GM23338 (cell line): Measurements from ENCODE around the gene CENPX. TPM values are rescaled to one million over a fixed set of nuclear protein-coding genes. Genes with fewer than 3 reads are reported as not detected.

ENCODE experiments used
- ATAC-seq: fragments of 200-7000 bp; cut with Tn5 transposase; 3 replicates; pipeline ENCODE4 v1.9.1; 2020
- DNase-seq: peaks from one replicate; pipeline ENCODE4 v3.0.0-alpha.2; 2015; ENCODE audit warnings: low spot score
- H2AFZ ChIP-seq: fragments of 200-600 bp; sonication (generic); 2 replicates; pipeline ENCODE4 v1.8.0; 2016; ENCODE audit warnings: antibody characterized with exemption, mild to moderate bottlenecking, moderate library complexity
- H3F3A ChIP-seq: fragments of 200-600 bp; sonication (generic); replicated peaks from 2 replicates; pipeline ENCODE4 v1.8.0; 2017; ENCODE audit warnings: antibody characterized with exemption, mixed run types, low read depth
- H3K27ac ChIP-seq: fragments of 200-600 bp; sonication (generic); 2 replicates; pipeline ENCODE4 v1.6.1; 2016; ENCODE audit warnings: low read depth
- H3K27me3 ChIP-seq: fragments of 200-600 bp; sonication (generic); 2 replicates; pipeline ENCODE4 v1.8.0; 2016; ENCODE audit warnings: mild to moderate bottlenecking, mixed run types, moderate library complexity; ENCODE audit not compliant: insufficient read depth
- H3K36me3 ChIP-seq: fragments of 200-600 bp; sonication (generic); 2 replicates; pipeline ENCODE4 v1.8.0; 2016; ENCODE audit warnings: mild to moderate bottlenecking; ENCODE audit not compliant: insufficient read depth
- H3K4me1 ChIP-seq: fragments of 200-600 bp; sonication (generic); 2 replicates; pipeline ENCODE4 v1.8.0; 2016; ENCODE audit warnings: mild to moderate bottlenecking, moderate library complexity; ENCODE audit not compliant: insufficient read depth
- H3K4me2 ChIP-seq: fragments of 200-600 bp; sonication (generic); 2 replicates; pipeline ENCODE4 v1.7.1; 2017; ENCODE audit warnings: mixed run types
- H3K4me3 ChIP-seq: fragments of 200-600 bp; sonication (generic); 2 replicates; pipeline ENCODE4 v1.6.1; 2016; ENCODE audit warnings: mixed run types
- H3K79me2 ChIP-seq: fragments of 200-600 bp; sonication (generic); replicated peaks from 2 replicates; pipeline ENCODE4 v1.8.0; 2017; ENCODE audit warnings: mild to moderate bottlenecking; ENCODE audit not compliant: insufficient read depth
- H3K9me2 ChIP-seq: fragments of 200-600 bp; sonication (generic); 2 replicates; pipeline ENCODE4 v1.8.0; 2017; ENCODE audit not compliant: insufficient read depth
- H4K20me1 ChIP-seq: fragments of 200-600 bp; sonication (generic); replicated peaks from 2 replicates; pipeline ENCODE4 v1.8.0; 2017; ENCODE audit warnings: mild to moderate bottlenecking; ENCODE audit not compliant: insufficient read depth
- H3K27ac Mint-ChIP-seq: 2 replicates; pipeline ENCODE4 v1.8.0; 2020; ENCODE audit warnings: inconsistent platforms, mild to moderate bottlenecking, moderate library complexity, mixed read lengths
- H3K27me3 Mint-ChIP-seq: 3 replicates; pipeline ENCODE4 v1.8.0; 2022; ENCODE audit warnings: low read depth, mild to moderate bottlenecking, moderate library complexity, mixed read lengths, inconsistent platforms; ENCODE audit not compliant: insufficient read depth, poor library complexity
- H3K36me3 Mint-ChIP-seq: 3 replicates; pipeline ENCODE4 v1.8.0; 2021; ENCODE audit warnings: low read depth, mild to moderate bottlenecking, inconsistent platforms, moderate library complexity, mixed read lengths
- H3K4me1 Mint-ChIP-seq: 3 replicates; pipeline ENCODE4 v1.8.0; 2020; ENCODE audit warnings: mild to moderate bottlenecking, inconsistent platforms, mixed read lengths
- H3K4me3 Mint-ChIP-seq: 3 replicates; pipeline ENCODE4 v1.8.0; 2021; ENCODE audit warnings: moderate library complexity, mild to moderate bottlenecking, inconsistent platforms, mixed read lengths
- H3K9me3 Mint-ChIP-seq: 3 replicates; pipeline ENCODE4 v1.8.0; 2020; ENCODE audit warnings: moderate library complexity, mild to moderate bottlenecking, inconsistent platforms, mixed read lengths
- CREB1 ChIP-seq: fragments of 250-450 bp; sonication (Bioruptor Pico); IDR thresholded peaks from 2 replicates; pipeline ENCODE4 v1.5.0; 2020; ENCODE audit warnings: low read depth, mild to moderate bottlenecking, moderate library complexity
- ETS1 ChIP-seq: IDR thresholded peaks from 2 replicates; pipeline ENCODE4 v1.6.1; 2016; ENCODE audit warnings: antibody characterized with exemption
- EZH2 ChIP-seq: fragments of 200-600 bp; sonication (generic); IDR thresholded peaks from one replicate; pipeline ENCODE4 v1.8.0; 2017; ENCODE audit warnings: antibody characterized with exemption, mild to moderate bottlenecking, low read depth; ENCODE audit not compliant: unreplicated experiment
- EZH2phosphoT487 ChIP-seq: fragments of 200-600 bp; sonication (generic); IDR thresholded peaks from one replicate; pipeline ENCODE4 v1.8.1; 2018; ENCODE audit warnings: antibody characterized with exemption; ENCODE audit not compliant: unreplicated experiment
- JUNB ChIP-seq: IDR thresholded peaks from one replicate; pipeline ENCODE4 v1.6.1; 2016; ENCODE audit warnings: antibody characterized with exemption; ENCODE audit not compliant: unreplicated experiment
- POLR2AphosphoS5 ChIP-seq: IDR thresholded peaks from 2 replicates; pipeline ENCODE4 v1.6.1; 2016; ENCODE audit warnings: antibody characterized with exemption, low read depth
- REST ChIP-seq: IDR thresholded peaks from one replicate; pipeline ENCODE4 v1.6.1; 2018; ENCODE audit warnings: antibody characterized with exemption; ENCODE audit not compliant: unreplicated experiment
- STAT1 ChIP-seq: IDR thresholded peaks from one replicate; pipeline ENCODE4 v1.6.1; 2016; ENCODE audit warnings: antibody characterized with exemption; ENCODE audit not compliant: unreplicated experiment
- ZNF114 ChIP-seq: fragments of 250-450 bp; sonication (Bioruptor Pico); IDR thresholded peaks from 2 replicates; pipeline ENCODE4 v1.5.0; 2020; ENCODE audit warnings: mild to moderate bottlenecking, moderate library complexity
- ZNF331 ChIP-seq: fragments of 250-450 bp; sonication (Bioruptor Pico); IDR thresholded peaks from 2 replicates; pipeline ENCODE4 v1.5.0; 2020; ENCODE audit warnings: low read depth, mild to moderate bottlenecking, moderate library complexity
- polyA plus RNA-seq: library from polyadenylated mRNA; unstranded; fragments of >200 nt; fragmentation: Nextera tagmentation; extraction: Ambion mirVana; gene quantifications from 2 replicates; pipeline ENCODE4 v1.2.1, GENCODE V29; 2016
- total RNA-seq: library from RNA; depleted of rRNA; stranded (reverse); fragments of >200 nt; shearing (Covaris generic); gene quantifications from 2 replicates; pipeline ENCODE4 v1.2.3, GENCODE V29; 2014

Gene CENPX
- total and polyA plus RNA-seq, 2 experiments from 2014 or later: 114 to 157 TPM

- TF ChIP-seq POLR2AphosphoS5 (no peak), ZNF114 (CRISPR knock-in tag) (no peak), ZNF331 (CRISPR knock-in tag) (no peak), STAT1 (no peak), JUNB (no peak), EZH2phosphoT487 (no peak), ETS1 (no peak)
- no peak overlapping the region for H2AFZ ChIP-seq
- no peaks in the 10 kb centered on the region; the same call in 1 of the 2 replicates for H4K20me1 ChIP-seq
- no peak overlapping the region for H3K27ac Mint-ChIP-seq
- H3K27me3 Mint-ChIP-seq: peaks cover 9% of the 10 kb centered on the region
- H3K4me3 ChIP-seq: no peak overlapping the region
- no peak overlapping the region for H3K4me2 ChIP-seq
- no peaks in the 10 kb centered on the region for H3K36me3 ChIP-seq
- H3K27me3 ChIP-seq: no peaks in the 10 kb centered on the region
- ATAC-seq (no peak), DNase-seq (no peak)
- no peak overlapping the region for H3K27ac ChIP-seq
- H3F3A ChIP-seq: 0 out of 2 replicates have a peak, but pooled peaks cover 4% of the 10 kb centered on the region
- H3K4me1 Mint-ChIP-seq: no peaks in the 10 kb centered on the region
- H3K4me1 ChIP-seq: no peaks in the 10 kb centered on the region; the same call in 1 of the 2 replicates
- H3K36me3 Mint-ChIP-seq: peaks cover 6% of the 10 kb centered on the region; the same call in 1 of the 3 replicates
- no peak overlapping the region for H3K4me3 Mint-ChIP-seq
- no peaks in the 10 kb centered on the region for H3K9me3 Mint-ChIP-seq
- H3K9me2 ChIP-seq: no peaks in the 10 kb centered on the region
- no peaks in the 10 kb centered on the region for H3K79me2 ChIP-seq
Observed at GRCh38 chr17:82013772-82014321, 8.8 kb downstream of the CENPX start.

GRCh38 chr17:82013341-82013740 is 9.3 kb downstream of the CENPX start:
- H3K36me3 ChIP-seq: no peaks in the 10 kb centered on the region
- H3K4me2 ChIP-seq: no peak overlapping the region
- H3K4me3 ChIP-seq: no peak overlapping the region
- H4K20me1 ChIP-seq: no peaks in the 10 kb centered on the region; the same call in 1 of the 2 replicates
- 0 out of 2 replicates have a peak, but pooled peaks cover under 1% of the 10 kb centered on the region for H3F3A ChIP-seq
- Mint-ChIP-seq H3K4me1 (no peaks in the 10 kb centered on the region), H3K36me3 (peaks cover under 1% of the 10 kb centered on the region; the same call in 1 of the 3 replicates), H3K9me3 (no peaks in the 10 kb centered on the region), H3K4me3 (no peak overlapping the region), H3K27ac (no peak overlapping the region), H3K27me3 (peaks cover 4% of the 10 kb centered on the region)
- ATAC-seq: no peak
- TF ChIP-seq STAT1 (no peak), EZH2 (no peak), ETS1 (no peak), REST (no peak), ZNF331 (CRISPR knock-in tag) (no peak), CREB1 (CRISPR knock-in tag) (no peak), EZH2phosphoT487 (no peak)
- H3K27me3 ChIP-seq: no peaks in the 10 kb centered on the region
- no peak overlapping the region for H2AFZ ChIP-seq
- DNase-seq: no peak
- H3K9me2 ChIP-seq: no peaks in the 10 kb centered on the region
- H3K4me1 ChIP-seq: no peaks in the 10 kb centered on the region; the same call in 1 of the 2 replicates
- no peak overlapping the region for H3K27ac ChIP-seq
- H3K79me2 ChIP-seq: no peaks in the 10 kb centered on the region
